AML-193 (cell line): ENCODE data around the gene SH3RF2.
"Not testable (repeated sequence)": the region's sequence is repeated elsewhere in the genome, so short reads cannot be mapped to it uniquely, and the experiment has no call there.

Experiments used
- DNase-seq, 2 experiments: peaks; one replicate each; lab custom pipeline; 2025; lab: John Stamatoyannopoulos, UW

The SH3RF2 gene

GRCh38 chr5:145936401-145937131, at the start of gene SH3RF2:
Gene SH3RF2, plus strand, starts transcription at chr5:145936578. Its CDS starts 1,351 bp downstream, at chr5:145937929.
- DNase-seq: no peak

- no peak for DNase-seq
These were observed 49.2 kb upstream of the SH3RF2 start for GRCh38 chr5:145887217-145887616.

GRCh38 chr5:145887976-145888574, 48.3 kb upstream of the SH3RF2 start:
- peak; percentile 2 to 35 for DNase-seq

GRCh38 chr5:145889611-145890010, 46.8 kb upstream of the SH3RF2 start:
- no peak for DNase-seq

- DNase-seq: not testable (repeated sequence)
These were observed 45.0 kb upstream of the SH3RF2 start for GRCh38 chr5:145891378-145891777.

GRCh38 chr5:145898171-145898570, 38.2 kb upstream of the SH3RF2 start:
- DNase-seq: no peak

GRCh38 chr5:145902421-145902820, 34.0 kb upstream of the SH3RF2 start:
- DNase-seq: no peak

- no peak for DNase-seq
These were observed 33.3 kb upstream of the SH3RF2 start for GRCh38 chr5:145903113-145903512.

- DNase-seq: no peak
These were observed 32.5 kb upstream of the SH3RF2 start for GRCh38 chr5:145903867-145904266.

GRCh38 chr5:145904743-145905142, 31.6 kb upstream of the SH3RF2 start:
- no peak for DNase-seq

- DNase-seq: no peak
These were observed 30.0 kb upstream of the SH3RF2 start for GRCh38 chr5:145906401-145906800.

GRCh38 chr5:145908206-145908960, 28.0 kb upstream of the SH3RF2 start:
- no peak for DNase-seq

- no peak for DNase-seq
These were observed 25.2 kb upstream of the SH3RF2 start for GRCh38 chr5:145911164-145911563.

GRCh38 chr5:145912019-145912418, 24.4 kb upstream of the SH3RF2 start:
- DNase-seq: no peak

GRCh38 chr5:145912594-145912993, 23.8 kb upstream of the SH3RF2 start:
- DNase-seq: no peak

GRCh38 chr5:145913701-145914100, 22.7 kb upstream of the SH3RF2 start:
- DNase-seq: no peak

- no peak for DNase-seq
These were observed 20.3 kb upstream of the SH3RF2 start for GRCh38 chr5:145915970-145916638.

GRCh38 chr5:145917288-145917687, 19.1 kb upstream of the SH3RF2 start:
- DNase-seq: no peak

- no peak for DNase-seq
These were observed 18.0 kb upstream of the SH3RF2 start for GRCh38 chr5:145918397-145918796.

GRCh38 chr5:145919413-145919812, 17.0 kb upstream of the SH3RF2 start:
- DNase-seq: no peak

GRCh38 chr5:145920542-145921210, 15.7 kb upstream of the SH3RF2 start:
- DNase-seq: no peak

- DNase-seq: no peak
These were observed 15.2 kb upstream of the SH3RF2 start for GRCh38 chr5:145921211-145921610.
